ENCODE data around the gene LHFPL3. TPM values are rescaled to one million over a fixed set of nuclear protein-coding genes. Genes with fewer than 3 reads are reported as not detected.

LHFPL3 gene
- total and polyA plus RNA-seq, 7 donors = 0.17 to 0.55 (median 0.36) TPM; not detected in 4

DNA sequence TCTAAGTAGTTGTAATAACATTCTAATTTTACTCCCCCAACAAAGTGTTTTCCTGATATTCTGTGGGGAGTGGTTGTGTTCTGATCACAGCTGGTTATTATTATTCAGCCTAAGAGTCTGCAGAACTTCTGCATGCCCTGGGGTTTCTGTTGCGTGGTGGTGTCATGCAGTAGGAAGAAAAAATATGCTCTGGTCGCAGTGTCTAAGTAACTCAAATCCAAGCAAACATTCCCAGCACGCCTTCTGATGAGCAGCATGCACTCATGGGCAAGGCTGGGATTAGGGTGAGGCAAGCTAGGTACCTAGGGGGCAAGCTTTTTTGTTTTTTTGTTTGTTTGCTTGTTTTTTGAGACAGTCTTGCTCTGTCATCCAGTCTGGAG, 572.8 kb downstream of the LHFPL3 start:
- H3K36me3 ChIP-seq = no peaks in the 10 kb centered on the region
- 90 to 97% methylated on average over 3 of the region's 3 CpGs for WGBS, 2 donors
- H3K4me3 ChIP-seq = no peak overlapping the region
- H3K27ac ChIP-seq = no peak overlapping the region
- H3K9me3 ChIP-seq = no peaks in the 10 kb centered on the region
- intact Hi-C loops (cut with DNase I) = no loop called here
- no peak for DNase-seq
- no peaks in the 10 kb centered on the region for H3K27me3 ChIP-seq
- H3K4me1 ChIP-seq = no peaks in the 10 kb centered on the region
- TF ChIP-seq POLR2A (IDR thresholded peaks at IDR 0.05) (no peak), POLR2AphosphoS5 (IDR thresholded peaks at IDR 0.05) (no peak)
- TF ChIP-seq, protein P1, sequence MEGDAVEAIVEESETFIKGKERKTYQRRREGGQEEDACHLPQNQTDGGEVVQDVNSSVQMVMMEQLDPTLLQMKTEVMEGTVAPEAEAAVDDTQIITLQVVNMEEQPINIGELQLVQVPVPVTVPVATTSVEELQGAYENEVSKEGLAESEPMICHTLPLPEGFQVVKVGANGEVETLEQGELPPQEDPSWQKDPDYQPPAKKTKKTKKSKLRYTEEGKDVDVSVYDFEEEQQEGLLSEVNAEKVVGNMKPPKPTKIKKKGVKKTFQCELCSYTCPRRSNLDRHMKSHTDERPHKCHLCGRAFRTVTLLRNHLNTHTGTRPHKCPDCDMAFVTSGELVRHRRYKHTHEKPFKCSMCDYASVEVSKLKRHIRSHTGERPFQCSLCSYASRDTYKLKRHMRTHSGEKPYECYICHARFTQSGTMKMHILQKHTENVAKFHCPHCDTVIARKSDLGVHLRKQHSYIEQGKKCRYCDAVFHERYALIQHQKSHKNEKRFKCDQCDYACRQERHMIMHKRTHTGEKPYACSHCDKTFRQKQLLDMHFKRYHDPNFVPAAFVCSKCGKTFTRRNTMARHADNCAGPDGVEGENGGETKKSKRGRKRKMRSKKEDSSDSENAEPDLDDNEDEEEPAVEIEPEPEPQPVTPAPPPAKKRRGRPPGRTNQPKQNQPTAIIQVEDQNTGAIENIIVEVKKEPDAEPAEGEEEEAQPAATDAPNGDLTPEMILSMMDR (IDR thresholded peaks at IDR 0.05) = no peak

DNA sequence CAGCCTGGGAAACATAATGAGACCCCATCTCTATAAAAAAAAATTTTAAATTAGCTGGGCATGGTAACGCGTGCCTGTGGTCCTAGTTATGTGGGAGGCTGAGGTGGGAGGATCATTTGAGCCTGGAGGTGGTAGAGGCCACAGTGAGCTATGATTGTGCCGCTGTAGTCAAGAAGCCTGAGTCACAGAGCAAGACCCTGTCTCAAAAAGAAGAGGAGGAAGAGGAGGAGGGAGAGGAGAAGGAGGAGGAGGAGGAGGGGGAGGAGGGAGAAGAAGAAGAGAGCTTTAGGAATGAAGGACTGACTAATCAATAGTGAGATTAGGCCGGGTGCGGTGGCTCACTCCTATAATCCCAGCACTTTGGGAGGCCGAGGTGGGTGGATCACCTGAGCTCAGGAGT, 573.8 kb downstream of the LHFPL3 start:
- H3K4me1 ChIP-seq = no peaks in the 10 kb centered on the region
- H3K9me3 ChIP-seq = no peaks in the 10 kb centered on the region
- DNase-seq = no peak
- intact Hi-C loops (cut with DNase I) = no loop called here
- no peaks in the 10 kb centered on the region for H3K27me3 ChIP-seq
- H3K36me3 ChIP-seq = no peaks in the 10 kb centered on the region
- TF ChIP-seq EP300 (IDR thresholded peaks at IDR 0.05) (no peak), POLR2A (IDR thresholded peaks at IDR 0.05) (no peak), POLR2AphosphoS5 (IDR thresholded peaks at IDR 0.05) (no peak)
- TF ChIP-seq, protein P1 (IDR thresholded peaks at IDR 0.05) = no peak
- no peak overlapping the region for H3K27ac ChIP-seq
- 96 to 97% methylated on average over 6 of the region's 6 CpGs for WGBS, 2 donors
- H3K4me3 ChIP-seq = no peak overlapping the region

GRCh38 chr7:104903044-104903443, 574.6 kb downstream of the LHFPL3 start:
- Histone ChIP-seq H3K36me3 (no peaks in the 10 kb centered on the region), H3K4me3 (no peak overlapping the region), H3K27me3 (no peaks in the 10 kb centered on the region), H3K4me1 (no peaks in the 10 kb centered on the region), H3K9me3 (no peaks in the 10 kb centered on the region), H3K27ac (no peak overlapping the region)
- no peak for DNase-seq
- TF ChIP-seq, protein P1 (IDR thresholded peaks at IDR 0.05) = no peak
- TF ChIP-seq POLR2A (IDR thresholded peaks at IDR 0.05) (no peak), POLR2AphosphoS5 (IDR thresholded peaks at IDR 0.05) (no peak), EP300 (IDR thresholded peaks at IDR 0.05) (no peak)
- intact Hi-C loops (cut with DNase I) = no loop called here
- 85 to 96% methylated on average over 2 of the region's 2 CpGs for WGBS, 2 donors

DNA sequence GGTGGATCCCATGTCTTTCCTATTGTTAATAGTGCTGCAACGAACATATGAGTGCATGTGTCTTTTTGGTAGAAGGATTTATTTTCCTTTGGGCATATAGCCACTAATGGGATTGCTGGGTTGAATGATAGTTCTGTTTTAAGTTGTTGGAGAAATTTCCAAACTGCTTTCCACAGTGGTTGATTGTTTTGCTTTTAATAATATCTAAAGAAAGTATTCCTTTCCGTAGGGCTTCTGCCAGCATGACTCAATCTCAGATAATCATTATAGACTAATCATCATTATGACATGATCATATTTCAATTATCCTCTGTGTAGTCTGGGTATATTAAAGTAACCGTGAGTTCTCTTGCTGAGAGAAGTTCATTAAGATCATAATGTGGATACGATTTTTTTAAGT, 575.4 kb downstream of the LHFPL3 start:
- no peaks in the 10 kb centered on the region for H3K36me3 ChIP-seq
- no peaks in the 10 kb centered on the region for H3K4me1 ChIP-seq
- no peaks in the 10 kb centered on the region for H3K27me3 ChIP-seq
- 90% methylated on average over 4 of the region's 4 CpGs for WGBS, 2 donors
- no peak for DNase-seq
- no peak for TF ChIP-seq POLR2A (IDR thresholded peaks at IDR 0.05)
- no peak overlapping the region for H3K27ac ChIP-seq
- intact Hi-C loops (cut with DNase I) = no loop called here
- H3K4me3 ChIP-seq = no peak overlapping the region
- H3K9me3 ChIP-seq = no peaks in the 10 kb centered on the region

DNA sequence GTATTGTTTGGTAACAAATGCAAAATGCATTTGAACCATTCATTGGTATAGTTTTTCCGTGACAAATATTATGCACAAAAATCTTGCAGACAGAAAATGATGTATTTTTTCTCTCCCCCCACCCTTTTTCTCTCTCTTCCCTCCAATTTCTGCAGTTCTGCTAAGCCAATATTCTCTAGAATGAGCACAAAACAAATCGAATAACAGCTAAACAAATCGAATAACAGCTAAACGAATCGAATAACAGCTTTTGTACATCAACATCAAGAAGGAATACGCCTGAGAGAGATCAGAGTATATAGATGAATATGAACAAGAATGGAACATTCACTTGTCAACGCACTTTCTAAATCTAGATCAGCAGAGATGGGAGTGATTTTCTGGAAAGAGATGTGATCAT, 577.6 kb downstream of the LHFPL3 start:
- Histone ChIP-seq H3K4me3 (no peak overlapping the region), H3K9me3 (no peaks in the 10 kb centered on the region), H3K27me3 (no peaks in the 10 kb centered on the region), H3K4me1 (no peaks in the 10 kb centered on the region), H3K27ac (no peak overlapping the region), H3K36me3 (no peaks in the 10 kb centered on the region)
- intact Hi-C loops (cut with DNase I) = no loop called here
- no peak for DNase-seq
- TF ChIP-seq EP300 (IDR thresholded peaks at IDR 0.05) (no peak), POLR2AphosphoS5 (IDR thresholded peaks at IDR 0.05) (no peak), POLR2A (IDR thresholded peaks at IDR 0.05) (no peak)
- TF ChIP-seq, protein P1 (IDR thresholded peaks at IDR 0.05) = no peak
- WGBS, 2 donors = 90 to 93% methylated on average over 7 of the region's 7 CpGs
